Chondrocyte (in vitro differentiated cells): Measurements from ENCODE around the gene FAM72D. TPM values are rescaled to one million over a fixed set of nuclear protein-coding genes. Genes with fewer than 3 reads are reported as not detected.
"Not testable (repeated sequence)": the region's sequence is repeated elsewhere in the genome, so short reads cannot be mapped to it uniquely, and the experiment has no call there.

ENCODE experiments used
- DNase-seq: peaks from one replicate; pipeline ENCODE4 v3.0.0; 2021; ENCODE audit warnings: mixed read lengths, low spot score
- H3K27ac Mint-ChIP-seq: one replicate; pipeline ENCODE4 v1.8.0; 2021; ENCODE audit warnings: mild to moderate bottlenecking, moderate library complexity, mixed read lengths; ENCODE audit not compliant: unreplicated experiment
- H3K27me3 Mint-ChIP-seq: 2 replicates; pipeline ENCODE4 v1.8.0; 2021; ENCODE audit warnings: low read depth, mixed read lengths
- H3K36me3 Mint-ChIP-seq: 2 replicates; pipeline ENCODE4 v1.8.0; 2021; ENCODE audit warnings: low read depth, mixed read lengths
- H3K4me1 Mint-ChIP-seq: 2 replicates; pipeline ENCODE4 v1.8.0; 2021; ENCODE audit warnings: low read depth, mild to moderate bottlenecking, mixed read lengths
- H3K4me3 Mint-ChIP-seq: one replicate; pipeline ENCODE4 v1.8.0; 2021; ENCODE audit warnings: mild to moderate bottlenecking, moderate library complexity, mixed read lengths; ENCODE audit not compliant: unreplicated experiment
- H3K9me3 Mint-ChIP-seq: 2 replicates; pipeline ENCODE4 v1.8.0; 2021; ENCODE audit warnings: low read depth, mixed read lengths
- long read RNA-seq: library from polyadenylated mRNA; stranded (forward); transcript quantifications from one replicate; pipeline ENCODE4 v2.0.0, GENCODE V29; 2021
- total RNA-seq: library from RNA; stranded (reverse); gene quantifications from 3 replicates; pipeline ENCODE4 v1.2.1, GENCODE V29; 2021

The FAM72D gene
- total RNA-seq: 0.44 to 0.45 TPM in 2 of 3 replicates, not detected in the other
- long read RNA-seq, partial matches to known transcripts: 0 of 1 reads
- long read RNA-seq, other reads (novel, unspliced or antisense): 0 of 1 reads

GRCh38 chr1:145095284-145096057 lies at the start of gene FAM72D, which contains the start of gene SRGAP2B:
TSS of gene FAM72D (plus strand) at chr1:145095974. CDS start at chr1:145096848, 874 bp downstream.
TSS of gene SRGAP2B (minus strand) at chr1:145095328. CDS start at chr1:145092901, 2,427 bp downstream.
- H3K4me3 Mint-ChIP-seq: peak within 1 kb of the TSS; percentile 58
- H3K9me3 Mint-ChIP-seq, H3K36me3 Mint-ChIP-seq, DNase-seq, H3K27me3 Mint-ChIP-seq, H3K4me1 Mint-ChIP-seq: not testable (repeated sequence)
- peak within 1 kb of the TSS; percentile 69 for H3K27ac Mint-ChIP-seq

GRCh38 chr1:145047553-145047952 lies 48.2 kb upstream of the FAM72D start:
- not testable (repeated sequence) for H3K27ac Mint-ChIP-seq, H3K27me3 Mint-ChIP-seq, H3K4me3 Mint-ChIP-seq, H3K4me1 Mint-ChIP-seq, H3K36me3 Mint-ChIP-seq, DNase-seq, H3K9me3 Mint-ChIP-seq

DNA sequence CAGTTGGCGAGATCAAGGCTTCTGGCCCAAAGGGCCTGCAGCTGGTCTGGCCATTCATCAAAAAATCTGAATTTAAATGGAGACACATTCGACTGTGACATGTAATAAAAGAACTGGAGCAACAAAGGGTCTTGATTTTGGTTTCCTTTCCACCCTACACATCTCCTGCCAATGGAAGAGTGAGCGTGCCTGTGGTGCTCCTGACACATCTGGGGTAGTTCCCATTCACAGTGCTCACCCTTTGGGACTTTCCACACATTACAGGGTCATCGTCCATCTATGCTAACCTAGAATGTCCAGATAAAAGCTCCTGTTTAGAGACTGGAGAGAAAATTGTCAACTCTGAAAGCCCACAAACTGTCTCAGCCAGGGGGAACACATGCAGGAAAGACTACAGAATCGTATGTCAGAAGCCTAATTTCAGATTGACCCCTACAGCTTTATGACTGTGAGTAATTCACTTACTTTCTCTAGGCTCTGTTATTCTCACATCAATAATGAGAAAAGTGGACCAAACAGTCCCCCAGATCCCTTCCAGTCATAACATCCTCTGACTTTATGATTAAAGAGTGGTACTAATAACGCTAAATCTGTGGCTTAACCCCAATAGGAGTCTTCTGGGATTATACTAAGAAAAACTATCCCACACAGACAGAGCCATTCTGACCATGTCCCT lies 47.5 kb upstream of the FAM72D start:
- not testable (repeated sequence) for H3K4me1 Mint-ChIP-seq, H3K4me3 Mint-ChIP-seq, H3K9me3 Mint-ChIP-seq, H3K27me3 Mint-ChIP-seq, DNase-seq, H3K36me3 Mint-ChIP-seq, H3K27ac Mint-ChIP-seq

DNA sequence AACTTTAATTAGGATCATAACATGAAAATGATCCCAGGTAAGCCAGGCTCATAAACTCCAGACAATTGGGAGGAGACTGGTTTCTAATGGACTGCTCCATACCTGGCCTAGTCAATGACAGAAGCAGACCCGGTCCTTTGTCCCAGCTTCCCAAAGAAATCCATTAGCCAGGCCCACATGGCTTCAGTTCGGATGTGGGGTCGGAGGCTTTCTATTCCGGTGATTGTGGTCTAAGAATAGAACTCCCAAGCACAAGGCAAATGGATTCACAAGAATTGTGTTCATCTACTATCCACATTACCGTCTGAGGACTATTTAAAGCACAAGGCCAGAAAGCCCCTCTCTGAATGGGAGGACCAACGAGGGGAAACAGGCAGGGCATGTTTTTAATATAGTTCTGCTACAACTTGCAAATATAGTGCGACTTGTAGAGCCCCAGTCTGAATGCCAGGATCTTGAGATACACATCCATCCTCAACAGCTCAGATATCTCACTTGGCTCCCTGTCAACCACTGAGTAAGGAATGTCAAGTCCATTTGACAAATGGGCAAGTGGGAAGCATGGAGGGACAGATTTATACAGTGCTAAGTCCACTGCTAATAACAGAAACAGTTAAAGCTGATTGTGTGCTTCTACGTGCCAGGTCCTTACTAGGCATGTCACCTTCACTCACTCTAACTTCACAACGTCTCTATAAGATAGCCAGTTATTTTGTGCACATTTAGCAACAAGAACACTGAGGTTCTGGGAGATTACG lies 43.6 kb upstream of the FAM72D start:
- H3K4me3 Mint-ChIP-seq, H3K27ac Mint-ChIP-seq, H3K4me1 Mint-ChIP-seq, DNase-seq, H3K9me3 Mint-ChIP-seq, H3K27me3 Mint-ChIP-seq, H3K36me3 Mint-ChIP-seq: not testable (repeated sequence)

GRCh38 chr1:145053428-145053827 lies 42.3 kb upstream of the FAM72D start:
- H3K36me3 Mint-ChIP-seq, H3K9me3 Mint-ChIP-seq, H3K4me3 Mint-ChIP-seq, H3K4me1 Mint-ChIP-seq, H3K27me3 Mint-ChIP-seq, H3K27ac Mint-ChIP-seq, DNase-seq: not testable (repeated sequence)

DNA sequence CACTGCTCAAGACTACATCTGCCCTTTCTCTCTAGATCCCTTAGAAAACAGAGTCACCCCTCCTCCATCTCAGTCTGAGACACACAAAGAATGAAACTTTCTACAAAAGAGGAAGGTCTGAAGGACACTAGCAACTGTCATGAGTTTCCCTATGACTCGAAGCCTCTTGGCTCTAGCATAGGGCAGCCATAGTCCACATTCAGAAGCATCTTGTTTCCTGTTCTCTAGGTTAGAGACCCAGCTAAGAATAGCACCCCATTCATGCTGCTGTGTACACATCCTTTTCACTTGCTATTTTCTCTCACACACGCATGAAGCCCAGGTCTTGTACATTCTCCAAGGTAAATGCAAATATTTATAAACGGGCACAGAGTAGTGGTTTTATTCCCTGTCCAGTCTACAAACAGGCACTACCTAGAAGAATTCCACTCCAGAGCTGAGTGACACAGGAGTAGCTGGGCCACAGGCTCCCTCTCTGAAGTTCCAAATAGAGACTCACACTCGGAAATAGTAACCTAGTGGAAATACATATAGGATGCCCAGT lies 40.5 kb upstream of the FAM72D start:
- H3K27ac Mint-ChIP-seq, H3K4me1 Mint-ChIP-seq, H3K36me3 Mint-ChIP-seq, H3K4me3 Mint-ChIP-seq, DNase-seq, H3K9me3 Mint-ChIP-seq, H3K27me3 Mint-ChIP-seq: not testable (repeated sequence)

DNA sequence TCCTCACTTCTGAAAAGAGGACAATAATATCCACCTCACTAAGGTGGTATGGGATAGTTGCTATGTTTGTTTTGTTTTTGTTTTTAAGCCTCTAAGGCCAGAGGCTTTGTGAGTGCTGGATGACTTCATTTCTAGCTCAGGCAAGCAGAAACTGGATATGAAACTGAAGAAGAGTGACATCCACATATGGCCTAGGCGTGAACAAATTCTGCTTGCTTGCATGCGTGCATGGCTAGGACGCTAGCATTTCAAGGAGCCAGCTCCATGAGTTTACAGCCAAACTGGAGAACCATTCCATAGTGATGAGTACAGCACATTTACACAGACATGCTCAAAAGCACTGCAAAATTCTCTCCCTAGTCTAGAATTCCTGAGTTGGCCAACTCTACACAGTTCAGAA lies 37.6 kb upstream of the FAM72D start:
- not testable (repeated sequence) for H3K36me3 Mint-ChIP-seq, H3K27me3 Mint-ChIP-seq, H3K27ac Mint-ChIP-seq, H3K9me3 Mint-ChIP-seq, H3K4me1 Mint-ChIP-seq, H3K4me3 Mint-ChIP-seq, DNase-seq

GRCh38 chr1:145063285-145063684 lies 32.5 kb upstream of the FAM72D start:
- H3K27me3 Mint-ChIP-seq, H3K9me3 Mint-ChIP-seq, H3K36me3 Mint-ChIP-seq, H3K4me3 Mint-ChIP-seq, DNase-seq, H3K27ac Mint-ChIP-seq, H3K4me1 Mint-ChIP-seq: not testable (repeated sequence)

GRCh38 chr1:145063941-145064648 lies 31.7 kb upstream of the FAM72D start:
- DNase-seq, H3K27ac Mint-ChIP-seq, H3K4me3 Mint-ChIP-seq, H3K27me3 Mint-ChIP-seq, H3K9me3 Mint-ChIP-seq, H3K4me1 Mint-ChIP-seq, H3K36me3 Mint-ChIP-seq: not testable (repeated sequence)

DNA sequence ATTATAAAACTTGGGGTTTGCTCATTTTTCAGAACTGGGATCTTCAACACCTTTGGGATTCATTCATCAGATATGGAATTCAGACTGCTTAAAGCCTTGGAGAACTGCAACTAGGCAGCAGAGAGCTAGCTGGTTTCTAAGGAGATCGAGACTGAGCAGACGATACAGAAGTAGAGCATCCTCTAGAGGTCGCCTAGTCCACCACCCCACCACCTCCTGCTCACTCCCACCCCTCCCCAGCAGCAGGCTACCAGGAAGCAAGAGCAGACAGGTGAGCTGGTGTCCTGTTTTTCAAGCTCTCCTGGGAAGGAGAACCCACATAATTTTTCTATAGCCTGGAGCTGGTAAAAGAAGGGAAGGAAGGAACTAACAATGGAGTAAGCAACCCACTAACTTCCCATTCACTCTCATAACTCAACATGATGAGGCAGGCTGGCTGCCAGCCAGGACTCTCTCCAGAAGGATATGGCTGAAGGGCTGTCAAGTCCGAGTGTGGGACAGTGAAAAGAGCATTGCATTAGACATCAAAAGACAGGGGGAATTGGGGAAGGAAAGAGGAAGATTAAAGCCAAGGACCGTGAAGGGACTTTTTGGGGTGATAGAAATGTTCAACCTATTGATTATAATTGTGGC lies 30.5 kb upstream of the FAM72D start:
- not testable (repeated sequence) for H3K27ac Mint-ChIP-seq, H3K4me1 Mint-ChIP-seq, H3K9me3 Mint-ChIP-seq, DNase-seq, H3K36me3 Mint-ChIP-seq, H3K4me3 Mint-ChIP-seq, H3K27me3 Mint-ChIP-seq

DNA sequence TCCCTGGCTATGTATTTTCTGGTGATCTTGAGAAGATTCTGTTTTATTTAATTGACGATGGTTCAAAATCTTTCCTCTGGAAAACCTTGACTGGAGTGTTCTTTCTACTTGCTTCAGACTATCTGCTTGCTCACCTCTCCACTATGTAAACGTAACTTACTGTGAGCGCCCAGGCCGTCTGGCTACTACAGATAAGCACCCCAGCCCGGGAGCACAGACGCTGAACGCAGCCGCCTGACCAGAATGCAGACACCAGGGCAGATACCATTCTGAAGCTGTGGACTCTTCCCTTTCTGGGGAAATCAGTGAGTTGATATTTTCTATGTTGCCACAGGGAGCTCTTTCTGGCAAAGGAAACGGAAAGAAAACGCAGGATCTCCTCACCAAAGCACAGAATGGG lies 29.3 kb upstream of the FAM72D start:
- H3K4me1 Mint-ChIP-seq, H3K27me3 Mint-ChIP-seq, H3K27ac Mint-ChIP-seq, DNase-seq, H3K4me3 Mint-ChIP-seq, H3K9me3 Mint-ChIP-seq, H3K36me3 Mint-ChIP-seq: not testable (repeated sequence)
